ENCODE data around the gene DOCK2. TPM values are rescaled to one million over a fixed set of nuclear protein-coding genes. Genes with fewer than 3 reads are reported as not detected.
A peak's percentile ranks its signal among the peaks of the same experiment; 100 is the strongest.

The DOCK2 gene
- total and polyA plus RNA-seq, 2 donors (not counting 3 experiments of a cell fraction or from before 2014, with no cell fraction given) = 0.62 to 4.8 TPM

GRCh38 chr5:169914766-169915165 lies 277.7 kb downstream of the DOCK2 start:
- dilution Hi-C loops (cut with MboI; ENCODE audit: extremely low pct_ligation_motif_present, low sequenced_read_pairs) = no loop called here
- POLR2A ChIA-PET = no interaction called here
- Histone ChIP-seq H4K20me1 (replicated peaks; ENCODE audit: control insufficient read depth, extremely low read depth, insufficient read depth, low read length) (no peaks in the 10 kb centered on the region), H3K4me3 (replicated peaks in 1 of 3; ENCODE audit: insufficient read depth in 1 of 3, low read depth in 1 of 3, low read length in 3 of 3) (no peak overlapping the region), H2AFZ (ENCODE audit: low read depth, low read length) (no peak overlapping the region), H3K4me1 (ENCODE audit: control insufficient read depth, extremely low read depth, insufficient read depth, low read length) (no peaks in the 10 kb centered on the region), H3K79me2 (ENCODE audit: control insufficient read depth, insufficient read depth, low read length) (peaks cover 8% of the 10 kb centered on the region), H3K9ac (replicated peaks; ENCODE audit: extremely low read depth, insufficient read depth, low read length) (no peak overlapping the region), H3K27ac (ENCODE audit: insufficient read depth, low read depth, low read length) (no peak overlapping the region), H3K9me1 (replicated peaks; ENCODE audit: control insufficient read depth, extremely low read depth, insufficient read depth, low read length) (no peaks in the 10 kb centered on the region), H3K27me3 (ENCODE audit: control insufficient read depth in 2 of 2, insufficient read depth in 2 of 2, low read length in 2 of 2) (no peaks in the 10 kb centered on the region), H3K36me3 (ENCODE audit: control insufficient read depth in 2 of 2, extremely low read depth in 1 of 2, insufficient read depth in 2 of 2, low read length in 2 of 2) (no peaks in the 10 kb centered on the region), H3K9me3 (replicated peaks; ENCODE audit: control insufficient read depth, insufficient read depth, low read length) (no peaks in the 10 kb centered on the region), H3K4me2 (ENCODE audit: insufficient read depth, low read length) (no peak overlapping the region)
- FAIRE-seq (no peak), DNase-seq (ENCODE audit: low read depth, low spot score) (peak; percentile 10)
- no TSS peak for BruUV-seq (replicated peaks)
- intact Hi-C loops (cut with micrococcal nuclease) = loop anchor here (5.0 kb wide), 1 partner anchor 303 kb away; no protein-coding TSS in a partner anchor
- CTCF ChIA-PET = interaction anchor here (3.3 kb wide), 1 partner anchor 66 kb away, joined by 27 read pairs; the partner anchor contains the start of gene INSYN2B
- TF ChIP-seq, protein P1, sequence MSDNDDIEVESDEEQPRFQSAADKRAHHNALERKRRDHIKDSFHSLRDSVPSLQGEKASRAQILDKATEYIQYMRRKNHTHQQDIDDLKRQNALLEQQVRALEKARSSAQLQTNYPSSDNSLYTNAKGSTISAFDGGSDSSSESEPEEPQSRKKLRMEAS (IDR thresholded peaks at IDR 0.05; ENCODE audit: insufficient read depth, insufficient read length) = no peak
- TF ChIP-seq CTCF (IDR thresholded peaks at IDR 0.05; ENCODE audit: extremely low read depth in 1 of 2, insufficient read depth in 1 of 2, low read depth in 1 of 2, low read length in 2 of 2) = no peak
- no peak for TF ChIP-seq EZH2 (IDR thresholded peaks at IDR 0.05; ENCODE audit: borderline replicate concordance, low read depth, low read length, severe bottlenecking)
- no peak for TF ChIP-seq FOS (IDR thresholded peaks at IDR 0.05; ENCODE audit: borderline replicate concordance, insufficient read depth, low read length)

DNA sequence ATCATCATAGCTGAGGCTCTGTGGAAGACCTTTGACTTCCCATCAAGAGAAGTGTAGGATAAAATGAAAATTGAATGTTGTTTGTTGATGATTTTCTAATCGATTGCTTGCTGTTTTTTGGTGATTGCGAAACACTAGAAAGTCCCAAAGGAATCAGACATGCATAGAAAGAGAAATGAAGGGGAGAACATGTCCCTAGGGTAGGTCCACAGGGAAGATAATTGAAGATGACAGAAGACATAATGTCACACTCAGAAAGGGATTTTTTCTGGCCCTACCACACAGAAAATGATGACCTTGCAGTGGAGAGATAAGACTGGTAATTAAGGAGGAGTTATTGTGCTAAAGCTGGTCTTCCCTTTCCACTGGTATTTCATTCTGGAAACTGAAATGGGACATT lies 280.4 kb downstream of the DOCK2 start:
- intact Hi-C loops (cut with micrococcal nuclease) = no loop called here
- Histone ChIP-seq H3K27me3 (ENCODE audit: control insufficient read depth in 2 of 2, insufficient read depth in 2 of 2, low read length in 2 of 2) (no peaks in the 10 kb centered on the region), H3K9me3 (replicated peaks; ENCODE audit: control insufficient read depth, insufficient read depth, low read length) (no peaks in the 10 kb centered on the region), H3K36me3 (ENCODE audit: control insufficient read depth in 2 of 2, extremely low read depth in 1 of 2, insufficient read depth in 2 of 2, low read length in 2 of 2) (no peaks in the 10 kb centered on the region), H4K20me1 (replicated peaks; ENCODE audit: control insufficient read depth, extremely low read depth, insufficient read depth, low read length) (no peaks in the 10 kb centered on the region), H3K4me1 (ENCODE audit: control insufficient read depth, extremely low read depth, insufficient read depth, low read length) (peaks cover 6% of the 10 kb centered on the region), H3K27ac (ENCODE audit: insufficient read depth, low read depth, low read length) (no peak overlapping the region), H3K9me1 (replicated peaks; ENCODE audit: control insufficient read depth, extremely low read depth, insufficient read depth, low read length) (no peaks in the 10 kb centered on the region), H3K79me2 (ENCODE audit: control insufficient read depth, insufficient read depth, low read length) (peaks cover 5% of the 10 kb centered on the region), H3K4me3 (replicated peaks in 1 of 3; ENCODE audit: insufficient read depth in 1 of 3, low read depth in 1 of 3, low read length in 3 of 3) (no peak overlapping the region), H2AFZ (ENCODE audit: low read depth, low read length) (no peak overlapping the region), H3K9ac (replicated peaks; ENCODE audit: extremely low read depth, insufficient read depth, low read length) (no peak overlapping the region), H3K4me2 (ENCODE audit: insufficient read depth, low read length) (no peak overlapping the region)
- no peak for DNase-seq (ENCODE audit: low read depth, low spot score)
- ChIA-PET CTCF (interaction anchor here (2.8 kb wide), 1 partner anchor 63 kb away, joined by 15 read pairs; the partner anchor contains the start of gene INSYN2B), POLR2A (no interaction called here)
- TF ChIP-seq FOS (IDR thresholded peaks at IDR 0.05; ENCODE audit: borderline replicate concordance, insufficient read depth, low read length) = no peak
- TF ChIP-seq POLR2AphosphoS5 (IDR thresholded peaks at IDR 0.05; ENCODE audit: insufficient read depth, low read depth, low read length) = no peak
- no peak for TF ChIP-seq POLR2A (IDR thresholded peaks at IDR 0.05; ENCODE audit: low read depth, low read length)
- TF ChIP-seq EZH2 (IDR thresholded peaks at IDR 0.05; ENCODE audit: borderline replicate concordance, low read depth, low read length, severe bottlenecking) = no peak
- TF ChIP-seq GATA2 (IDR thresholded peaks at IDR 0.05; ENCODE audit: insufficient read depth, insufficient read length, low read depth, low read length) = no peak
- TF ChIP-seq JUN (IDR thresholded peaks at IDR 0.05; ENCODE audit: borderline replicate concordance, insufficient read depth, insufficient read length, low read depth) = no peak
- TF ChIP-seq CTCF (IDR thresholded peaks at IDR 0.05; ENCODE audit: extremely low read depth in 1 of 2, insufficient read depth in 1 of 2, low read depth in 1 of 2, low read length in 2 of 2) = no peak
- TF ChIP-seq MYC (IDR thresholded peaks at IDR 0.05; ENCODE audit: low read depth, low read length) = no peak
- TF ChIP-seq, protein P1 (IDR thresholded peaks at IDR 0.05; ENCODE audit: insufficient read depth, insufficient read length) = no peak
- no peak for FAIRE-seq
- BruUV-seq (replicated peaks) = no TSS peak
- dilution Hi-C loops (cut with MboI; ENCODE audit: extremely low pct_ligation_motif_present, low sequenced_read_pairs) = no loop called here
